Activated CD4-positive, CD25-positive, alpha-beta regulatory T cell treated with anti-CD3 and anti-CD28 coated beads, Interleukin-2, amount 50 U/mL, for 72 hours (primary cell): ENCODE results near the gene PCDH9.

Experiments used
- DNase-seq: peaks from one replicate; pipeline ENCODE4 v3.0.0; 2021

The PCDH9 gene

DNA sequence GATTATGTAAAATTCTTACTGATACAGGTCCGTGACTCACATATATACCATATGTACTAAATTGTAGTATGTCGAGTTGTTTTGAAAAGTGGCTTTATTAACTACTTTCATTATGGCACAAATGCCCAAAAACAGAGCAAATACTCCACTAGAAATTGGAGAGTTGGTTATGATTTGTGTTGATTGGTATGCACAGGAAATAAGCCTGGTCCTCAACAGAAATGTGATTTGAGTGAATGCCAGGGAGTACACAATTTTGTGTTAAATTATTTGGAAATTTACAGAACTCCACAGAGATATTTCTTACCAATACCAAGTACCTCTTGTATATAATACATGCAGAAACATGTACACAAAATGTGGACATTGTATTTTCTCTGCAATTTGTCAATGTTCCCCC is 676.7 kb downstream of the PCDH9 start:
- no peak for DNase-seq

DNA sequence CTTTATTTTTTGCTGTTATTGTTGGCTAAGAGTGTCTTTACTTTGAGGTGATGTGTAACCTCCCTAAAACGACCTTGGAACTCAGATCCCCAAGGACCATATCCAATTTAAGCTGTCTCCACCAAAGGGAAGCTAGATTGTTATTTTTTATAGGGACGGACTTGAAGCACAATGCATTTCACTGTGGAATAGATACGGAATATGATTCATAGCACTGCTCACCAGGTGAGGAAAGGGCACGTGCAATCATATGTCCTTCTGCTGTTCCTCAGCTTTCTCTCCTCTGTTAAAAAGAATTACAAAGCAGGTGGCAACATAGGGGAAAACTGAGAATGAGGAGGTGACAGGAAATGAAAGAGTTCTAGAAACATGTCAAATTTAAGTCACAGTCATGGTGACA is 679.0 kb downstream of the PCDH9 start:
- no peak for DNase-seq

DNA sequence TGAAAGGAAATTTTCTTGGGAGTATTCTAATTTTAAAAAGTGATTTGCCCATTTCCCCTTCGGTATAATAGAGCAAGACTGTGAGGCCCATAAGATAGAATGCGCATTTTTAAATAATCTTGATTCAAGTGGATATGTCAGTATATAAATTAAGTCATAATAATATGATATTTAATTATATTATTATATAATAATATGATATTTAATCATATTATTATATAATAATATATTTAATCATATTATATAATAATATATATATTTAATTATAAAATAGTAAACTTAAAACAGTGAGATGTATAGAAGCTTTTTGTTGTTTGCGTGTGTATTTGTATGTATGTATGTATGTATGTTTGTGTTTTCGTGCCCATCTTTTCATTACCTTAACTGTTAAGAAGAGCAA is 682.5 kb downstream of the PCDH9 start:
- DNase-seq, result no peak

DNA sequence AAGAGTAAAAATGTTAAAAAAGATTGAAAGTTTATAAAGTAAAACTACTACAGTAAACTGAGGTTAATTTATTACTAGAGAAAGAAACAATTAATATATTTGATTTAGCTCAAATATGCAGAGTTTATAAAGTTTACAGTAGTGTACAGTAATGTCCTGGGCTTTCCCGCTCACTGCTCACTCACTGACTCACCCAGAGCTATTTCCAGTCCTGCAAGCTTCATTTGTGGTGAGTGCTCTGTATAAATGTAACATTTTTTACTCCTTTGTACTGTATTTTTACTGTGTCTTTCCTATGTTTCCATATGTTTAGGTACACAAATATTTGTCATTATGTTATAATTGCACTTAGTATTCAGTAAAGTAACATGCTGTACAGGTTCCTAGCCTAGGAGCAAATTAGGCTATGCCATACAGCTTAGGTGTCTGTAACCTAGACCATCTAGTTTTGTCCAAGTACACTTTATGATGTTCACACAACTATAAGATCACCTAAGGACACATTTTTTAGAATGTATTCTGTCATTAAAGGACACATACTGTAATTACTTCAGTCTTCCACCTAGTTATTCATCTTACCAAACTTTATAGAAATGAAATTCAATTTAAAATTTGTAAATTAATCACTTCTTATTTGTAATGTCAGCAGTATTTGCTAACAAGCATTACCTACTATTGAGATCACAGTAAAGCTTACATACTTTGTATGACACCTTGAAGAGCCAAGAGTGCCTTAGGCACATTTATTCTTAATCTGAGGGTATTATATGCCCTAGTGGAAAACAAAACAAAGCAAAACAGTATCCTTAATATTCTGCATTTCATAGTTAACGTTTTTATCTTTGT is 683.4 kb downstream of the PCDH9 start:
- no peak for DNase-seq

DNA sequence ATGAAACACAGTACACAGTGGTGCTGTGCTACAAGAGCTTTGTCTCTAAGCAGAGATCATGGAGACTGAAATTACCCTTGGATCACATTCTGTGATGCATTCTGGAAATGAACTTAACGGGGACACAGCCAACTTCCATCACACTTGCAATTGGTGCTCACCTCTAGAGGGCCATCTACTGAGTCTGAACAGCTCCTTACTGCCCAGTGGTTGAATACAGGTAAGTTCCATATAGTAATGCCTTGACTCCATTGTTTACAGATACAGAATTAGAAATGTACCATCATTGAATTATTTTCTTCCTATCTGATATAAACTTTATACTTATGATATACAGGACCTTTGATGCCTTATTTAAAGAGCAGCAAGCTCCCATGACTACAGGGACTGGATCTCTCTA is 686.4 kb downstream of the PCDH9 start:
- no peak for DNase-seq

DNA sequence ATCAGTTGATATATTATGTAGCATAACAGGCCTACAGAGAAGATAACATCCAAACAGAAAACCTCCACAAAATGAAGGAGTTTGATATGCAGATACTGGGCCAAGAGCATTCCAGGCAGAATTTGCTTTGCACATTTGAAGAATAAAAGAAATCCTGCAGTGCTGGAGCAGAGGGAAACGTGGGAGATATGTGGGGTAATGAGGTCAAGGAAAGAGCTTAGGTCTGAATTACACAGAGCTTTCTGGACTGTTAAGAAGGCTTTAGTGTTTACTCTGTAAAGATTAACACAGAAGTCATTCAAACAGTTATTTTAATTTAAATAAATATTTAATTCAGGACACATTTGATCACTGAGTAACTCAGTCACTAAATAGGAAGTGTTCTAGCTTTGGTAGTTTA is 692.7 kb downstream of the PCDH9 start:
- no peak for DNase-seq

DNA sequence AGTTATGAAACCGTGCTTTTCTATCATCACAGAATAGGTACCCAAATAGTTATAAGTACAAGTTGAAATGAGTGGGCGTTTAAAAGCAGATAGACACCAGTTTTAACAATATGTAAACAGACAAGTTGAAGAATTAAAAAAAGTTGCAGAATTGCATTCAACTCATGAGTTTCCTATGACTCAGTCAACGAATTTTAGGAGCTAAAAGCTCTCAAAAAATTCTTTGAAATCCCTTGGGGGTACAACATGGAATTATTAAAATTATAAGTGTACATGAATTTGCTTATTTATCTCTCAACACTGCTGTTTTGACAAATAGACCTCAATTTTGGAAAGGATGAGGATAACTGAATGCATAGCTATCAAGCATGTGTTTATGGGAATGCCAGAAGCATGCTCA is 693.4 kb downstream of the PCDH9 start:
- DNase-seq, result no peak

DNA sequence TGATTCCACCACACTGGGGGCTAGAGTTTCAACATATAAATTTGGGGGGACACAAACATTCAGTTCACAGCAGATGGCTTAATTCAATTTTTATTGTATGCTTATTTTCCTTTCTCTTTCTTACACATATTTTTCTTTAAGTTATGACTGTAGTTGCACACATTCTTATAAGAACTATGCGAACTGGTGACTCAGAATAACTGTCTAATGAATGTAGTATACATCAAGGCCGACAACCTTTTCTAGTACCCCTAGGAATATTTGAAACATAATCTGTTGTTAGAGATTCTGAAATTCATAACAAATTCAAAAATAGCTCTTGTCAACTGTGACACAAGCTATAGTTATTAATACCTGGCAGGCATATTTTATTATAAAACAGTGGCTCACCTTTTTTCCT is 695.6 kb downstream of the PCDH9 start:
- DNase-seq, result no peak

DNA sequence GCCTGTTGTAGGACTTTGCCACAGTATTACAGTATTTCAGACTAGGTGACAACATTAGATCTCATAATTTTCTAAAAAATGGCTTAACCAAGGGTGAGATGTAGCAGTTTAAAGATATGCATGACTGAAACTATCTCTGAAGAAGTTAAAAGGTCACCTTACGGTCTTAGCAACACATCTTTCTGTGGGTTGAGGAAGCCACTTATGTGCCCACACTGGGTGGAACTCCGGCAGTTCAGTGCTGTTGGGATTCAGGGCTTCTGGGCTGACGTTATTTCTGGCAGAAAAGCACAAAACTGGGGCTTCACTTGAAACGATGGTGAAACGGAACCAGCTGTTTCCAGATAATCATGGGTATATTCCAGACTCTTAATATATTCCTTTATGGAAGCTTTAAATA is 697.3 kb downstream of the PCDH9 start:
- DNase-seq, result no peak

DNA sequence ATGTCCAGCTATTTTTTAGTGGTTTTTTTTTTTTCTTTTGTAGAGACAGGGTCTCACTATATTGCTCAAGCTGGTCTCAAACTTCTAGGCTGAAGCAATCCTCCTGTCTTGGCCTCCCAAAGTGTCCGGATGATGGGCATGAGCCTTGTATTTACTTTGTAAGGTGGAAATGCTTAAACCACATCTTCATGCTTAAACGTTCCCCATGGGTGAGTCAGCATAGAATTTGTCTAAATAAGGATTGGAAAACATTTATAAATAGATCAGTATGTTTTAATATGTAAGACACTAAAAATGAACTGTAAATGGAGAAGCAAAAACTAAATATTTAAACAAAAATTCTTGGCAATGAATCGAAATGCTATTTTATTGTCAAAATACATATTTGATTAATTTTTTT is 698.0 kb downstream of the PCDH9 start:
- no peak for DNase-seq

DNA sequence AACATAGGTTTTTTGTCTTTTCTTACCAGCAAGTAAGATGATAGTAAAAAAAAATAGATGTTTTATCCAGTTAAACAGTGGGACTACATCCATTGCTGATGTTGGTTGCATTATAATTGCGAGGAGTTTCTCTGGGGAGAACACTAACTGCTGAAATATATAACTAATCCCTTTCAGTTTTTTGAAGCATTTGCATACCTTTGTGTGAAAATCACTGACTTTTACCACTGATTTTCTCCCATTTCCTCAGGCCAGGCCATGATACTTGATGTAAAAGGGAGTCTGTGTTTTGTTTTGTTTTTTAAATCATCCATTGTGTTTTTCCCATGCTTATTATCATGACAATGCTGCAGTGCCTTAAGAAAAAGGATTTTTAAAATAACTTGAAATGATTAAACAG is 699.5 kb downstream of the PCDH9 start:
- DNase-seq, result no peak

DNA sequence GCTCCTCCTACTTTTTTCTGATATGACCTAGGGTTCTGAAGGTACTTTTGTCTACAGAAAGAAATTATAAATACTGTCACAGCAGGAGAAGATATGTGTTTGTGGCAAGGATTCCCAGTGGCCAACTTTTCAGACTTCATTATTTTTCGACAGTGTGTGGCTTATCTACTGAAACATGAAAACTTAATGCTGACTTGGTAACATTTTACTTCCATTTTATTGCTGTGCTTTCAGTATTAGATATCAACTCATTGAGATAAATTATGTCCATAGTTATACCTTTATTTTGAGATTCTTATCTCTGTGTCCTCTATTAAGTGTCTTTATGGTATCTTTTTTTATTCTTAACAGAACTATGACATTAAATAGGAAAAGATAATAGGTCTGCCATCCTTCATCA is 700.0 kb downstream of the PCDH9 start:
- DNase-seq, result no peak

DNA sequence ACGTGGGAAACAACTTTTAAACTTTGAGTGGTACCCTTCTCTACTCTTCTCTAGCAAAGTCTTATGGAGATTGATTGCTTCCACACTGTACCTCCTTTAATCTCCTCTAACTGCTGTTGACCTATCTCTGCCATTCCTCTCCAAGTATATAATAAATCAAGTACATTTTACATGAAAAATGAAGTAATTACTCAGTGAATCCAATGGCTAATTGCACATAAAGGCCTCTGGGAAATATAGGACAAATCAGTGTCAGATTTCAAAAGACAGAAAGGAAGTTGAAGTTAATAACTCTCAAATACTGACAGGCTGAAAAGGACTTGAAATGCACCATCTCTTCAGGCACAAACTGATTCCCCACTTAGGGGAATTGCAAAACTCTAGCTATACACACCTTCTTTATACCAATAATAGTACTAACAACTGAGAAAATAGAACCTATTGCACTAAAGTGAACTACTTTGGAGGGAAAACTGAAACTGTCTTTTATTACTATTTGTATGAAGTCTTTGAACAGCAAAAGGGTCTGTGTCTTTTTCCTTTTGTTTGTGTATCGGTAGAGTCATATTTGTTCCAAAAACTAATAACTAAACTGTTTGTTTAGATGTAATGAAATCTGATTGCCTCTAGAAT is 701.1 kb downstream of the PCDH9 start:
- DNase-seq, result no peak

DNA sequence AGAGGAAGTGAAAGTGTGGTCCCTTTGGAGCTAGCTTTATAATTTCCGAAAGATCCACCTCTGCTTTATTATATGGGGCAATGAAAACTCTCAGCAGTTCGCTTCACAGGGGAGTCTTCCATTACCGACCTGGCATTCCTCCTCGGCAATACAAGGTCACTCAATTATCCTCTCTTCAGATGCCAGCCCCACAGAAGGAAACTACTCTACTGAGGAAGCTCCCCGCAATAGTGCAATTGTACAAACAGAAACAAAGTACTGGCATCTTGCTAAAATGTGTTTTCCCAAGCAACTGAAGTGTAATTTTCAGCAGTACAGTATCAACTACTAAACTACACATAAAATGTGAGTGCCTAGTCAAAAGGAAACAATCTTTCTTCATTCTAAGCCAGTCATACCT is 702.0 kb downstream of the PCDH9 start:
- DNase-seq, result no peak

DNA sequence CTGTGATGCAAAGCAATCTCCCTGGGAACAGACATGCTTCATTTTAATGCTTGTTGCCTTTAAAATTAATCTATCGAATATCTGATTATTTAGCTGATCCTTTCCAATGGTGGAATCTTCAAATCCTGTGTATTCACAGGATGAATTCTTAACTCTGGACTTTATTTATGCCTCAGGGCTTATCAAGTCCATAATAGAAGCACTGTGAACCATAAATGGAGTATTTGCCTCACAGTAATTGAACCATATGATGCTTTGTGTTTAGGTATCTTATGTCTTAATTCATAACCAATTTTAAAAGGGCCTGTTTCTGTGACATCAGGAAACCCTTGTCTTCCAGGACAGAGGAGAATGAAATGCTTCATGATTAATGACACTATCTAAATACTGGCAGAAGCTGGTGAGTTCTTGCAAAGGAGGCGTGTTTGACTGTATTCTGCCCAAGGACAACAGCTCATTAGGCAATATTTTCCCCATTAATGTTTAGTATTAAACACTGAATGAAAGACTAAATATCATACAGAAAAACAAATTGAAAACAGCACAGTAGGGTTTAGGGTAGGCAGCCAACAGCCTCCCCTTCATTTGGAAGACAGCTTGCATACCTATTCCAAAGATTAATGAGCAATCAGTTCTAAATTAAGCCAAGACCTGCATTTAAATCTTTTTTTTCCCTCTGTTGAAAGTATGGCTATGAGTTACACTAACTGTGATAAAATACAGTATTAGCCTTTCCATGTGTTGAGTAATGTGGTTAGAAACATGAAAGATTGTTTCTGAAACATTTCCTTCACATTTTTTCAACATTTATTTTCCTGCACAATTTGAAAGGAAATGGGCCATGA is 709.4 kb downstream of the PCDH9 start:
- no peak for DNase-seq

DNA sequence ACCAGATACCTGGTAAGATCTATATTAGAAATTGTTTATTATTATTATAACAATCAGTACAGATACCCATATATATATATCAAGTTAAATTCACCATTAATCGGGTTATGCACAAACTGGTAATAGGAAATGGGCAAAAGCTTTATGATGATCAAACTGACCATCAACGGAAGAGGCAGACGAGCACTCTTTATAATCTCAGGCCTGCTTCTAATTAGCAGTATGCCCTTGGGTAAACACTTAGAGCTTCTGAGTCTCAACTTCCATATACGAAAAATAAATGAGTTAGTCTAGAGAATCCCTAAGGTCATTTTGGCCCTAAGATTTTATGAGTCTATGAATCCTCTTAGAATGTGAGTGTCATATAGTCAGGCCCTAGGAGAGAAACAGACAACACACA is 710.9 kb downstream of the PCDH9 start:
- DNase-seq, result no peak

DNA sequence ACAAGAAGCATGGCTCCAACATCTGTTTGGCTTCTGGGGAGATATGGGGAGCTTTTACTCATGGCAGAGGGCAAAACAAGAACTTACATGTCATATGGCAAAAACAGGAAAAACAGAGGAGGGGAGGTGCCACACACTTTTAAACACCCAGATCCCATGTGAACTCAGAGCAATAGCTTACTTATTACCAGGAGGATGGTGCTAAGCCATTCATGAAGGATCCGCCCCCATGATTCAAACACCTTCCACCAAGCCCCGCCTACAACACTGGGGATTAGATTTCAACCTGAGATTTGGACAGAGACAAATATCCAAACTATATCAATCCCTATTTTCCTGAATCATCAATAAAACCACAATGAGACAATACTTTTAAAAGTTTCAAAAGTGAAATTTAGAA is 712.1 kb downstream of the PCDH9 start:
- DNase-seq, result no peak

DNA sequence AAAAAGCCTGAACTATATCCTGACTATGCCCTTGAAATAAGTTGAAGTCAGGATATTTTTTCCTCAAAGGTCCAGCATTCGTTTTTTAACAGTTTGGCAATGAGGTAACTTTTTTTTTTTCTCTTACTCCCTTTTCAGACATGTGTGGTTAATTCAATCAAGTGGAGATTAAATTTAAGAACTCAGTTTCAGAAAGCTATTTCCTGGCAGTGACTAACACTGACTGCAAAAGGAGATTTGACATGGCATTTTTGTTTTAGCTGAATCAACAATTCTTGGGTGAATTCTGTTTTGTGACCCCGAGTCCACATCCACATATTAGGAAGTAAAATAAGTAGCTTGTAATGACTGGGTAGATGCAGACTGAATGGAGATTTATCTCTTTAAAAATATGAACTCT is 716.4 kb downstream of the PCDH9 start:
- DNase-seq, result no peak

DNA sequence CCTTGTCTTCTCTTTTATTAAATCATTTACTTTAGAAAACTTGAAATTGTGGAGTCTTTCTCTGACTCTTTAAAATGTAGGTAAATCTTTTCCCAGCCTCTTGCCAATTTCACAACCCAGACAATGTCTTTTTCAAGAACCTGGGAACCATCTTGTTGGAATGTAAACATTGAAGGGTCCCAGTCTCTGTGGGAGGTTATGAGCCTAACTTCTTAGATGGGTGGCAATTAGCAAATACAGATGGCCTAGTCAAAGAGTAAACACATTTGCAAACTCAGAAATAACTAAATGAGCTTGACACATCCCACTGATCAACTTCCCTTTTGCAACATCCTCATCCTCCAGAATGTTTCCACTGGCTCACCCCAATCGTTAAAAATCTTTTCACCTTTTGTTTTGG is 721.0 kb downstream of the PCDH9 start:
- DNase-seq, result no peak

DNA sequence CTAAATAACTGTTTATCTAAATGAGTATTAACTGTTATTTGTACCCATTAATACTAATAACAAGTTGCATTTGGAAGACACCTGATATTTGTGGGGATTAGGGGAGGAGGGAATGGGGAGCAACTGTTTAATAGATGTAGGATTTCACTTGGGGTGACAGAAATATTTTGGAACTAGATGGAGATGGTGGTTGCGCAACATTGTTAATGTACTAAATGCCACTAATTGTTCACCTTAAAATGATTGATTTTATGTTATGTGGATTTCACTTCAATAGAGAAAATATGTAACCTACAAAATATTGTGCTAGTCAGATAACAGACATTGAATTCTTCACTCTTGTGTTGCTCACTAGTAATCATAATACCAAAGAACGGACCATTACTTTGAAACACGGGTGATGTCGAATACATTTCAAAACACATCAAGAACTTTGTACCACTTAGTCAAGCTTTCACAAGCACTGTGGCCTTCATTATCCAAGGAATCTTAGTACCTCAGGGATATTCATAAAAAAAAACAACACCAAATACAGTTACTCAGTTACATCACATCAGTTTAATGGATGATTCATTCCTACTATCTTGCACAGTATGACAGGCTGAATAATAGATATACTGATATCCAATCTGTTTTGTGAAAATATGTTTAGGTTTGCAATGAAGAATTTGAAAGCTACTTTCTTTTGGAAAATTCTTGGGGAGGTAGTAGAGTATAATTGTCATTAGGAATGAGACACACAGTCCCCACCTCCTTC is 721.8 kb downstream of the PCDH9 start:
- no peak for DNase-seq

DNA sequence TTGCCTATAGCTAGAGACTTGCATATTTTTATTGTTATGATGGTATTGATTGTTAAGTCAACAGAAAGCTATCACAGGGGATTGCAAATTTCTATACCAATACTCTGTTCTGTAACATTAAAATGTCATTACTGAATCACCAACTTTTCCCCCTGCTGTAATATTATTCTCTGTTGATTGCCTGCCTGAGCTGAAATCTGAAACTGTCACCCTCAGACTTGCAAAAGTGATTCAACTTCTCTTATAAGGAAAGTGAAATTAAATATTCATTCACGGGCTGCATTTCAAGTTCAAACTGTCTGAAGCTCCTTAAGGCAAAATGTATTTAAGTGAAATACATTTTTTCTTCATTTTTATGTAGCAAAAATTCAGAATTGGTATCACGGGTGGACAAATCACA is 723.2 kb downstream of the PCDH9 start:
- DNase-seq, result no peak

DNA sequence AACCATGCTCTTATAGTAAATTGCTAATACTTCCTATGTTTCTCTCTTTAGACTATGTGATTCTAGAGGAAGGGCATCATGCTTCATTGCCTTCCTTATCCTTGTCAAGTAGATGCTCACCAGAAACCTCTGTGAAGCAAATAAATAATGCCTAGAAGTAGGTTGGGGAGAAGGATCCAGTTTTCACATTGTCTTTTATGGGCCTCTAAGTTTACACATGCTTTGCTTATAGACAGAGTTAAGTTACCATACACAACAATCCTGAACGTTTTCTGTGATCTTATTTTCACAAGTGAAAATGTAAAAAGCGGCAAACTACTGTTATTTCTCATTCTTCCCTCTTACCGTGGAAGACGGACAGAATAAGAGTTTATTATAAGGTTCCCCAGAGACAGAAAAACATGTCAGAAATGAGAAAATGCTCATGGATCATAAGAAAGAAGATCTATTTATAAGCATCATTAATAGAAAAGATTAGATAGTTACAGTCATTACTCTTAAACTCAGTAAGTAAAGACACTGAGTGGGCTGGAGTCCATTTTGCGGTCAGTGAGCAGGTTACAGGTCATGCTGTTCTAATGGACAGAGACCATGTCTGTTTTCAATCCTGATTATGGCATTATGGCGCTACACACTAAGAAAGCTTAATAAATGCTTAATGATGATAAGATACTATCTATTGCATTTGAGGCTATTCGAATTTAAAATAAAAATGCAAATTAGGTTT is 723.9 kb downstream of the PCDH9 start:
- DNase-seq, result no peak
